Measurements from ENCODE around the gene HNRNPUL1. TPM values are rescaled to one million over a fixed set of nuclear protein-coding genes. Genes with fewer than 3 reads are reported as not detected.

Gene HNRNPUL1
- total RNA-seq, 1 donor from 2014 or later = 116 TPM

- intact Hi-C loops (cut with DNase I) = no loop called here
- Histone ChIP-seq H3K4me1 (peaks cover 44% of the 10 kb centered on the region), H3K27ac (no peak overlapping the region), H3K27me3 (no peaks in the 10 kb centered on the region), H3K4me3 (no peak overlapping the region), H3K9me3 (no peaks in the 10 kb centered on the region), H3K36me3 (peaks cover 0 to 53% of the 10 kb centered on the region in 2 donors)
- TF ChIP-seq POLR2A (IDR thresholded peaks at IDR 0.05) (no peak), POLR2AphosphoS5 (IDR thresholded peaks at IDR 0.05; ENCODE audit: insufficient read depth in 1 of 2, low read depth in 1 of 2) (no peak)
- TF ChIP-seq, protein P1, sequence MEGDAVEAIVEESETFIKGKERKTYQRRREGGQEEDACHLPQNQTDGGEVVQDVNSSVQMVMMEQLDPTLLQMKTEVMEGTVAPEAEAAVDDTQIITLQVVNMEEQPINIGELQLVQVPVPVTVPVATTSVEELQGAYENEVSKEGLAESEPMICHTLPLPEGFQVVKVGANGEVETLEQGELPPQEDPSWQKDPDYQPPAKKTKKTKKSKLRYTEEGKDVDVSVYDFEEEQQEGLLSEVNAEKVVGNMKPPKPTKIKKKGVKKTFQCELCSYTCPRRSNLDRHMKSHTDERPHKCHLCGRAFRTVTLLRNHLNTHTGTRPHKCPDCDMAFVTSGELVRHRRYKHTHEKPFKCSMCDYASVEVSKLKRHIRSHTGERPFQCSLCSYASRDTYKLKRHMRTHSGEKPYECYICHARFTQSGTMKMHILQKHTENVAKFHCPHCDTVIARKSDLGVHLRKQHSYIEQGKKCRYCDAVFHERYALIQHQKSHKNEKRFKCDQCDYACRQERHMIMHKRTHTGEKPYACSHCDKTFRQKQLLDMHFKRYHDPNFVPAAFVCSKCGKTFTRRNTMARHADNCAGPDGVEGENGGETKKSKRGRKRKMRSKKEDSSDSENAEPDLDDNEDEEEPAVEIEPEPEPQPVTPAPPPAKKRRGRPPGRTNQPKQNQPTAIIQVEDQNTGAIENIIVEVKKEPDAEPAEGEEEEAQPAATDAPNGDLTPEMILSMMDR (IDR thresholded peaks at IDR 0.05) = no peak
- DNase-seq (ENCODE audit: extremely low spot score in 2 of 2) = no peak
Observed at GRCh38 chr19:41320185-41320518, 56.0 kb downstream of the HNRNPUL1 start.

DNA sequence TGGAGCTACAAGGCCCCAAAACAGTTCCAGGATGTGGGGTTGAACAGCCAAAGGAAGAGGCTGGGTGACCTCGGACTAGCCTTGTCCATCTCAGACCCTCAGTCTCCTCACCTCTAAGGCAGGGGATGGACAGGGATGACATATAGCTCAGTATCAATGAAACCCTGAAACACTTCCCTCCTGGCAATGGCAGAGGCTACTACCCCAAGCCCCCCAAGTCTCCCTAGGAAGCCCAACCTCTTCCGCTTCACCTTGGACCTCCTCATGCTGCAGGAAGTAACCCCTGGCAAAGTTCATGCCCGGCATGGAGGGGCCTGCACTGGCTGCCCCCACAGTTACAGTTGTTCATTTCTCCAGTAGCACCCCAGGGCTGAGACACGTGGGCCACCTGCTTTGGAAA lies 56.4 kb downstream of the HNRNPUL1 start:
- Histone ChIP-seq H3K4me3 (no peak overlapping the region), H3K36me3 (peaks cover 0 to 51% of the 10 kb centered on the region in 2 donors), H3K27me3 (no peaks in the 10 kb centered on the region), H3K27ac (peak overlapping the region; percentile 95), H3K9me3 (no peaks in the 10 kb centered on the region), H3K4me1 (peaks cover 48% of the 10 kb centered on the region)
- no peak for TF ChIP-seq POLR2AphosphoS5 (IDR thresholded peaks at IDR 0.05; ENCODE audit: insufficient read depth in 1 of 2, low read depth in 1 of 2)
- TF ChIP-seq, protein P1 (IDR thresholded peaks at IDR 0.05) = no peak
- TF ChIP-seq POLR2A (IDR thresholded peaks at IDR 0.05) = no peak
- intact Hi-C loops (cut with DNase I) = no loop called here
- no peak for DNase-seq (ENCODE audit: extremely low spot score in 2 of 2)

DNA sequence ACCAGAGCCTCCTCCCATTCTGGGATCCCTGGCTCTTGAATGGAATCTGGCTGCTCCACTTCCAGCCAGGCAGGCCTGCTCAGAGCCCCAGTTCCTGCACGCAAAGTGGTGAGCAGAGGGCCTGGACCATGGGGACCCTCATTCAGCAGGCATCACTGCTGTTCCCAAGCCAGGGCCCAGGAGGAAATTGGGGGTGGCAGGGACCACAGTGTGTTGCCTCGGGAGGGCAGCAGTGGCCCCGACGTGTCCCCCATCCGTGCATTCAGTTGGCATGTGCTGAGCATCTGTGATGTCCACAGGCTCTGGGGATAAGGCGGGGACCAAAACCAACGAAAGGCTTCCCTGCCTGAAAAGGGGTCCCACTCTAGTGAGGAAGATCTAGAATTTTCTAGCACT lies 57.0 kb downstream of the HNRNPUL1 start:
- DNase-seq (ENCODE audit: extremely low spot score in 2 of 2) = no peak
- TF ChIP-seq, protein P1 (IDR thresholded peaks at IDR 0.05) = no peak
- TF ChIP-seq POLR2A (IDR thresholded peaks at IDR 0.05) (no peak), POLR2AphosphoS5 (IDR thresholded peaks at IDR 0.05; ENCODE audit: insufficient read depth in 1 of 2, low read depth in 1 of 2) (no peak)
- no peak overlapping the region for H3K4me3 ChIP-seq
- H3K27ac ChIP-seq = peak overlapping the region; percentile 95
- H3K27me3 ChIP-seq = no peaks in the 10 kb centered on the region
- H3K4me1 ChIP-seq = peaks cover 54% of the 10 kb centered on the region
- no peaks in the 10 kb centered on the region for H3K9me3 ChIP-seq
- peaks cover 0 to 45% of the 10 kb centered on the region in 2 donors for H3K36me3 ChIP-seq
- intact Hi-C loops (cut with DNase I) = no loop called here

- no peaks in the 10 kb centered on the region for H3K27me3 ChIP-seq
- peak overlapping the region; percentile 95 for H3K27ac ChIP-seq
- intact Hi-C loops (cut with DNase I) = no loop called here
- H3K9me3 ChIP-seq = no peaks in the 10 kb centered on the region
- TF ChIP-seq POLR2A (IDR thresholded peaks at IDR 0.05) (no peak), POLR2AphosphoS5 (IDR thresholded peaks at IDR 0.05; ENCODE audit: insufficient read depth in 1 of 2, low read depth in 1 of 2) (peak in 1 of 2 donors; percentile 26)
- TF ChIP-seq, protein P1 (IDR thresholded peaks at IDR 0.05) = peak in 2 of 3 experiments; percentile 27 to 56
- no peak for DNase-seq (ENCODE audit: extremely low spot score in 2 of 2)
- peaks cover 60% of the 10 kb centered on the region for H3K4me1 ChIP-seq
- no peak overlapping the region for H3K4me3 ChIP-seq
- peaks cover 0 to 40% of the 10 kb centered on the region in 2 donors for H3K36me3 ChIP-seq
Observed at GRCh38 chr19:41321600-41322270, 57.6 kb downstream of the HNRNPUL1 start.

GRCh38 chr19:41322451-41322850 lies 58.3 kb downstream of the HNRNPUL1 start:
- Histone ChIP-seq H3K27me3 (no peaks in the 10 kb centered on the region), H3K36me3 (peaks cover 0 to 32% of the 10 kb centered on the region in 2 donors), H3K9me3 (no peaks in the 10 kb centered on the region), H3K27ac (peak overlapping the region; percentile 95), H3K4me3 (no peak overlapping the region), H3K4me1 (peaks cover 67% of the 10 kb centered on the region)
- DNase-seq (ENCODE audit: extremely low spot score in 2 of 2) = no peak
- intact Hi-C loops (cut with DNase I) = no loop called here
- no peak for TF ChIP-seq POLR2A (IDR thresholded peaks at IDR 0.05)
- TF ChIP-seq POLR2AphosphoS5 (IDR thresholded peaks at IDR 0.05; ENCODE audit: insufficient read depth in 1 of 2, low read depth in 1 of 2) = no peak
- TF ChIP-seq, protein P1 (IDR thresholded peaks at IDR 0.05) = no peak

Measured in vagina (tissue), 2 donors.